AG20443 (cell line): ENCODE data around the gene HAND2.
A peak's percentile ranks its signal among the peaks of the same experiment; 100 is the strongest.

Source experiments
- DNase-seq: peaks from one replicate; pipeline ENCODE4 v3.0.0; 2012; ENCODE audit warnings: low spot score, mixed read lengths

Gene HAND2

GRCh38 chr4:173501592-173502150 is 28.4 kb downstream of the HAND2 start:
- no peak for DNase-seq

- DNase-seq: no peak
Observed at GRCh38 chr4:173500841-173501591, 29.0 kb downstream of the HAND2 start.

GRCh38 chr4:173499658-173500535 is 30.1 kb downstream of the HAND2 start:
- DNase-seq: no peak

GRCh38 chr4:173498771-173499170 is 31.3 kb downstream of the HAND2 start:
- peak; percentile 50 for DNase-seq

GRCh38 chr4:173498023-173498422 is 32.0 kb downstream of the HAND2 start:
- no peak for DNase-seq

- DNase-seq: peak; percentile 67
Observed at GRCh38 chr4:173494013-173494970, 35.7 kb downstream of the HAND2 start.

GRCh38 chr4:173493041-173493440 is 37.0 kb downstream of the HAND2 start:
- no peak for DNase-seq

GRCh38 chr4:173492315-173492714 is 37.7 kb downstream of the HAND2 start:
- DNase-seq: no peak

- DNase-seq: peak; percentile 48
Observed at GRCh38 chr4:173490817-173491528, 39.1 kb downstream of the HAND2 start.

- DNase-seq: no peak
Observed at GRCh38 chr4:173490256-173490655, 39.8 kb downstream of the HAND2 start.

GRCh38 chr4:173489514-173489913 is 40.5 kb downstream of the HAND2 start:
- DNase-seq: no peak

GRCh38 chr4:173488656-173489055 is 41.4 kb downstream of the HAND2 start:
- DNase-seq: no peak

- no peak for DNase-seq
Observed at GRCh38 chr4:173488074-173488473, 42.0 kb downstream of the HAND2 start.

- no peak for DNase-seq
Observed at GRCh38 chr4:173486714-173487392, 43.2 kb downstream of the HAND2 start.

- no peak for DNase-seq
Observed at GRCh38 chr4:173485164-173485563, 44.9 kb downstream of the HAND2 start.

GRCh38 chr4:173482330-173482931 is 47.6 kb downstream of the HAND2 start:
- DNase-seq: no peak

GRCh38 chr4:173478913-173479283 is 51.1 kb downstream of the HAND2 start:
- no peak for DNase-seq

- DNase-seq: peak; percentile 37
Observed at GRCh38 chr4:173478201-173478912, 51.7 kb downstream of the HAND2 start.

- DNase-seq: no peak
Observed at GRCh38 chr4:173477016-173477415, 53.0 kb downstream of the HAND2 start.
